Measurements from ENCODE around the gene GID8. TPM values are rescaled to one million over a fixed set of nuclear protein-coding genes. Genes with fewer than 3 reads are reported as not detected.
A peak's percentile ranks its signal among the peaks of the same experiment; 100 is the strongest.

GID8 gene
- total RNA-seq, 2 experiments from 2014 or later: 39.2 to 42.2 TPM

DNA sequence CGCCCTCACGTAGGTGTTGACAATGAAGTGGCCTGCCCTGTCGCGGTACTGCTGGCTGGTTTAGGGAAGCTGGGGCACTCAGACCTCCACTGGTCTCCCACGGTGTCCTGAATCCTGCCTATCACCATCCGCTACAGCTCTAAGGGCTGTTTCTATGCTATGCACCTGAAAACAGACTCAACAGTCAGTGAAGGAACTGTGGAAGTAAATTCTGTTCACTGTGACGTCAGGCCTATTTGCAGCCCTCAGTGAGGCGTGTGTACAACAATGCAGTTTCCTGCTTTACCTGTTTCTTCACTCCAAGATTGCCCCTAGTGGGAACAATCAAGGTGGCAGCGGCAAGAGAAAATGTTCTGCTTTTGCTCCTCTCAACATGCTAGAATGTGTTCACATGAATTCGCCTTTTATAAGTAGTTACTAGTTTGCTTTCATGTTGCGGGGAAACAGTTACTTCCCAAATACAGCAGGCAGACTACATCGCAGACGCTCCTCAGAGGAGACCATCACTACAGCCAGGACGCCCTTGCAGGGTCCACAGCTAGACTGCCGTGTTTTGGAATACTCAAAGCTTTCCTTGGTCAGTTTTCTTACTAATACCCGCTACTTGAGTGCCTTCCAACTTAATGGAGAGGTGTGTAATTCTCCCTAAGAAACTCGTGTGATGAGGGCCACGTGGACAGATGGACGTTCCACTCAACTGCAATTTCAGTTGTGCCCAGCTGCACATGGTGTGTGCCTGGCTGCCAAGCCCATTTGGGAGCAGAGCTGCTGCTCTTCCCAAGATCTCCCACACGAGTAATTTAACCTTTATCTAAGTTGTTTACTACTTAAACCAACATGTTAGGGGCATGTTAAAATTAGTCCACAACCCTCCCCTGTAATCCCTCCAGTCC lies 37.0 kb upstream of the GID8 start:
- peak; percentile 22 for ATAC-seq
- TF ChIP-seq, protein P1, sequence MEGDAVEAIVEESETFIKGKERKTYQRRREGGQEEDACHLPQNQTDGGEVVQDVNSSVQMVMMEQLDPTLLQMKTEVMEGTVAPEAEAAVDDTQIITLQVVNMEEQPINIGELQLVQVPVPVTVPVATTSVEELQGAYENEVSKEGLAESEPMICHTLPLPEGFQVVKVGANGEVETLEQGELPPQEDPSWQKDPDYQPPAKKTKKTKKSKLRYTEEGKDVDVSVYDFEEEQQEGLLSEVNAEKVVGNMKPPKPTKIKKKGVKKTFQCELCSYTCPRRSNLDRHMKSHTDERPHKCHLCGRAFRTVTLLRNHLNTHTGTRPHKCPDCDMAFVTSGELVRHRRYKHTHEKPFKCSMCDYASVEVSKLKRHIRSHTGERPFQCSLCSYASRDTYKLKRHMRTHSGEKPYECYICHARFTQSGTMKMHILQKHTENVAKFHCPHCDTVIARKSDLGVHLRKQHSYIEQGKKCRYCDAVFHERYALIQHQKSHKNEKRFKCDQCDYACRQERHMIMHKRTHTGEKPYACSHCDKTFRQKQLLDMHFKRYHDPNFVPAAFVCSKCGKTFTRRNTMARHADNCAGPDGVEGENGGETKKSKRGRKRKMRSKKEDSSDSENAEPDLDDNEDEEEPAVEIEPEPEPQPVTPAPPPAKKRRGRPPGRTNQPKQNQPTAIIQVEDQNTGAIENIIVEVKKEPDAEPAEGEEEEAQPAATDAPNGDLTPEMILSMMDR (IDR thresholded peaks at IDR 0.05): no peak

DNA sequence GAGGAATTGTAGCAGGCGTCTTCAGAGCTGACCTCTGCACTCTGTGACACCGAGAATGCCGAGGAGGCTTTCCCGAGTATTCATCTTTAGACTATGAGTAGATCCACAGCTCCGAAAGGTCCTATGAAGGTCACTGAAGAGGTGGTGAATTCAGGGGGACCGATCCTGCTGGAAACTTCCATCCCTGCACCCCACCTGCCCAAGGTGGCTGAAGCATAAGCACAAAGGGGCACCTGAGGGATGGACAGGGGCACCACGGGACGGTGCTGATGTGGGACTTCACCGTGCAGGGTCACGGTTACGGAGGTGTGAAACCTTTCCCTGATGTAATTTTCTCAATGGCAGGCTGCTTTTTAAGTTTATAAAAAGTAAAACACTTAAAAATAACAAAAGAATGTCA lies 36.1 kb upstream of the GID8 start:
- peaks cover 46% of the 10 kb centered on the region for H3K36me3 Mint-ChIP-seq (ENCODE audit: low read depth)
- H3K4me3 Mint-ChIP-seq: no peak overlapping the region
- intact Hi-C loops (cut with micrococcal nuclease): loop anchor here (2.0 to 10.0 kb wide), 2 partner anchors 53 to 107 kb away; partner anchors contain the start of gene SLC17A9
- POLR2A ChIA-PET: interaction anchor here (0.8 to 3.2 kb wide), 6 partner anchors 10 to 37 kb away, joined by 3 to 20 read pairs (median 8); partner anchors contain the start of gene GID8
- peaks cover 40% of the 10 kb centered on the region for H3K4me1 Mint-ChIP-seq (ENCODE audit: low read depth)
- TF ChIP-seq, protein P1 (IDR thresholded peaks at IDR 0.05): no peak
- no peak for ATAC-seq
- H3K27me3 Mint-ChIP-seq: no peaks in the 10 kb centered on the region
- DNase-seq: no peak
- no peaks in the 10 kb centered on the region for H3K9me3 Mint-ChIP-seq
- CTCF ChIA-PET: interaction anchor here (0.8 to 7.4 kb wide), 13 partner anchors 13 to 107 kb away, joined by 3 to 113 read pairs (median 6); partner anchors contain the start of gene DIDO1
- H3K27ac Mint-ChIP-seq: peak overlapping the region; percentile 48

More for the DNA sequence above, 37.0 kb upstream of the GID8 start:
- no peak overlapping the region for H3K4me3 Mint-ChIP-seq
- H3K9me3 Mint-ChIP-seq: no peaks in the 10 kb centered on the region
- intact Hi-C loops (cut with micrococcal nuclease): loop anchor here (2.0 to 10.0 kb wide), 2 partner anchors 54 to 108 kb away; partner anchors contain the start of gene SLC17A9
- peak overlapping the region; percentile 50 for H3K27ac Mint-ChIP-seq
- peak; percentile 31 for DNase-seq
- peaks cover 42% of the 10 kb centered on the region for H3K36me3 Mint-ChIP-seq (ENCODE audit: low read depth)
- no peaks in the 10 kb centered on the region for H3K27me3 Mint-ChIP-seq
- POLR2A ChIA-PET: interaction anchor here (0.8 to 3.2 kb wide), 10 partner anchors 11 to 53 kb away, joined by 3 to 20 read pairs (median 6); partner anchors contain the start of gene GID8
- H3K4me1 Mint-ChIP-seq (ENCODE audit: low read depth): peaks cover 40% of the 10 kb centered on the region
- CTCF ChIA-PET: interaction anchor here (0.8 to 7.4 kb wide), 16 partner anchors 14 to 108 kb away, joined by 3 to 113 read pairs (median 6); partner anchors contain the start of gene DIDO1

DNA sequence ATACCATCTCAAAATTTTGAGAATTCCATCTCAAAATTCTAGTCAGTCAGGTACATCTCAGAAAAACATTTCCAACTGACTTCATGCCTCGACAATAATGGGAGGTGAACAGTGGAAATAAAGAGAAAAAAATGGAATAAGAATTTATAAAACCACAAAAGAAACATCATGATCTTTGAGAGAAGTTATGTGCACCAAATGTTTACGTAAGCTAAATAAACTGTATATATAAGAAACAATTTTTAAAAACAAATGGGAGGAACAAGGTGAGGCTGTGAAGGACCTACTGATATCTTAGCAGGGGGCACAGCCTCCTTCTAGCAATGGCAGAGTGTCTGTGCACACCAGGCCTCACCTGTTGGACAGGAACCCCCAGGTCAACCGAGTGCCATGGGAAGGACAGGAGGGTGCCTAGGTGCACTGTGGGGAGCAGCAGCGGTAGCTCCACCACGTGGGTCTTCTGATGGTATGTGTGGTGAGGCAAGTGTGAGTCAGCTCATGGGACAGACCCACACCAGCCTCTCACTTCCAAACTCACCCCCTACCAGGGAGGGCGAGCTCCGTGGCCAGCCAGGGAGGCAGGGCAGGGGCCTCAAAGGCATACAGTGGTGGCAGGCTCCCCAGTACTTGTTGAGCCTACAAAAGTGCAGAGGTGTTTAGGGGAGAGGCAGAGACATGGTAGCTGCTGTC lies 34.9 kb upstream of the GID8 start:
- CTCF ChIA-PET: interaction anchor here (0.6 to 7.4 kb wide), 8 partner anchors 12 to 109 kb away, joined by 3 to 113 read pairs (median 4); no protein-coding TSS in a partner anchor
- peaks cover 54% of the 10 kb centered on the region for H3K36me3 Mint-ChIP-seq (ENCODE audit: low read depth)
- peak; percentile 33 for DNase-seq
- POLR2A ChIA-PET: interaction anchor here (0.6 to 3.2 kb wide), 10 partner anchors 9 to 47 kb away, joined by 3 to 20 read pairs (median 6); partner anchors contain the start of gene GID8
- ATAC-seq: peak; percentile 35
- H3K27me3 Mint-ChIP-seq: no peaks in the 10 kb centered on the region
- peak overlapping the region; percentile 40 for H3K27ac Mint-ChIP-seq
- intact Hi-C loops (cut with micrococcal nuclease): loop anchor here (10.0 kb wide), 1 partner anchor 52 kb away; the partner anchor contains the start of gene SLC17A9
- no peaks in the 10 kb centered on the region for H3K9me3 Mint-ChIP-seq
- H3K4me1 Mint-ChIP-seq (ENCODE audit: low read depth): peaks cover 45% of the 10 kb centered on the region
- no peak overlapping the region for H3K4me3 Mint-ChIP-seq
- TF ChIP-seq, protein P1 (IDR thresholded peaks at IDR 0.05): no peak

DNA sequence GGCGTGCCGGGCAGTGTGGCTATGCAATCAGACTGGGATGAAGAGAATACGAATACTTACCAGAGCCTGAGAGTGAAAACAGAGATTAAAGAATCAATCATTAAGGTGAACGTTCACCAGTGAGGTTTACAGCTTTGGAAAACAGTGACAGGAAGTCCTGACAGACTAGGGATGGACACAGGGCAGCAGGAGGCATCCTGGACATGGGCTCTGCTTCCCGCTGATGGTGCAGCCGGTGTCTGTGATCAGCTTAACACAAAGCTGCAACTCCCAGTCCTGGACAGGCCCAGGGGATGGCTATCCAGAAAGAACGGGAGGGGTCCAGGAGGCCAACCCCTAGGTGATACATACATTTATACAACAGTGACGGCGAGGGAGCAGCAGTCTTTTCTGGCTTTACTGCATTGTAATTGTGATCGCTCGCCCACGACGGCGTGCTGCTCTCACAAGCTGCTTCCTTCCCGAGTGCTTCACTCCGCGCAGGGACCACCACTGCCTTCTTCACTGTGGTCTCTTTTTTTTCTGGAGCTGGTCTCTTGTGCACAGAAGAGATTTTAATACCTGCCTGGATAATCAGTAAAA lies 32.3 kb upstream of the GID8 start:
- Mint-ChIP-seq H3K27me3 (no peaks in the 10 kb centered on the region), H3K4me3 (no peak overlapping the region), H3K4me1 (ENCODE audit: low read depth) (peaks cover 30% of the 10 kb centered on the region), H3K9me3 (no peaks in the 10 kb centered on the region), H3K27ac (peak overlapping the region; percentile 3), H3K36me3 (ENCODE audit: low read depth) (peaks cover 71% of the 10 kb centered on the region)
- TF ChIP-seq, protein P1 (IDR thresholded peaks at IDR 0.05): no peak
- ChIA-PET CTCF (interaction anchor here (0.6 to 1.2 kb wide), 2 partner anchors 12 to 23 kb away, joined by 3 read pairs; no protein-coding TSS in a partner anchor), POLR2A (interaction anchor here (0.7 to 6.4 kb wide), 2 partner anchors 14 to 32 kb away, joined by 3 to 50 read pairs; no protein-coding TSS in a partner anchor)
- ATAC-seq: no peak
- no peak for DNase-seq
- intact Hi-C loops (cut with micrococcal nuclease): loop anchor here (10.0 kb wide), 1 partner anchor 49 kb away; the partner anchor contains the start of gene SLC17A9
